Osteoblast (primary cell): ENCODE measurements around the gene RIBC2. TPM values are rescaled to one million over a fixed set of nuclear protein-coding genes. Genes with fewer than 3 reads are reported as not detected.
A peak's percentile ranks its signal among the peaks of the same experiment; 100 is the strongest.

ENCODE experiments used
- DNase-seq: peaks from one replicate; pipeline ENCODE4 v3.0.0; 2011; ENCODE audit warnings: low spot score, mixed read lengths; ENCODE audit not compliant: insufficient read length; ENCODE audit errors: missing footprints
- H2AFZ ChIP-seq: 2 replicates; pipeline ENCODE4 v1.6.0; 2011; ENCODE audit warnings: mild to moderate bottlenecking, low read length
- H3K27ac ChIP-seq: 2 replicates; pipeline ENCODE4 v1.5.1; 2011; ENCODE audit warnings: mild to moderate bottlenecking, low read depth, low read length, moderate library complexity
- H3K27me3 ChIP-seq: 2 replicates; pipeline ENCODE4 v1.6.0; 2012; ENCODE audit warnings: mild to moderate bottlenecking, control low read depth, inconsistent platforms, low read length, moderate library complexity; ENCODE audit not compliant: insufficient read depth
- H3K36me3 ChIP-seq: 2 replicates; pipeline ENCODE4 v1.5.1; 2011; ENCODE audit warnings: mild to moderate bottlenecking, low read length, control low read depth, moderate library complexity; ENCODE audit not compliant: insufficient read depth
- H3K4me1 ChIP-seq: 2 replicates; pipeline ENCODE4 v1.5.1; 2011; ENCODE audit warnings: mild to moderate bottlenecking, low read length, control low read depth, moderate library complexity; ENCODE audit not compliant: insufficient read depth
- H3K4me2 ChIP-seq: 2 replicates; pipeline ENCODE4 v1.6.0; 2011; ENCODE audit warnings: mild to moderate bottlenecking, low read length; ENCODE audit not compliant: insufficient read depth
- H3K4me3 ChIP-seq: fragments of 200-600 bp; sonication (generic); 3 replicates; pipeline ENCODE4 v1.5.1; 2012; ENCODE audit warnings: mild to moderate bottlenecking, low read length, inconsistent platforms; ENCODE audit not compliant: insufficient read depth
- H3K79me2 ChIP-seq: 2 replicates; pipeline ENCODE4 v1.6.0; 2012; ENCODE audit warnings: mild to moderate bottlenecking, low read length, control low read depth, inconsistent platforms; ENCODE audit not compliant: insufficient read depth
- H3K9me3 ChIP-seq: 2 replicates; pipeline ENCODE4 v1.5.1; 2011; ENCODE audit warnings: low read depth, low read length, control low read depth
- H4K20me1 ChIP-seq: 2 replicates; pipeline ENCODE4 v1.6.0; 2012; ENCODE audit warnings: mild to moderate bottlenecking, low read length, control low read depth; ENCODE audit not compliant: insufficient read depth
- total RNA-seq: library from RNA; depleted of rRNA; stranded (reverse); fragments of >200 nt; gene quantifications from 2 replicates; pipeline ENCODE4 v1.2.3, GENCODE V29; 2012
- TF ChIP-seq, protein P1 (sequence below): IDR thresholded peaks from 2 replicates; pipeline ENCODE4 v1.5.1; 2011; ENCODE audit warnings: mild to moderate bottlenecking, low read depth, low read length, moderate library complexity; ENCODE audit errors: extremely low read depth

RIBC2 gene
- total RNA-seq, 1 donor, result not detected

DNA sequence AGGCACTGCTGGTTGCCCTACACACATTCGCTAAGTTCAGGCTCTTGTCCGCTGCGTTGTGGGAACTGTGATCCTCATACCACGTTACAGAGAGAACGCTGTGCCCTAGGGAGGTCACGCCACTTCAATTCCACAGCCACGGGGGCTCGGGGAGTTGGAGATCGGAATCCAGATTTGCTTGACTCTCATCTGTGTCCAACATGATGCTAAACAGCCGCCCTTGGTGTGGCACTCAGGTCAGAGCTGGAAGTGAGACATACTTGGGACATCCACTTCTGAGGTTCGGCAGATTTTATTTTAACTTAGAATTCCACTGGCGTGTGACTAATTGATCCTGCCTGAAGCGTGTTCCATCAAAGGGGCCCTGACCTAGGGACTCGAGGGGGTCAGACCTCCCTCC is 41.7 kb downstream of the RIBC2 start:
- Histone ChIP-seq H4K20me1 (no peaks in the 10 kb centered on the region), H3K27me3 (no peaks in the 10 kb centered on the region), H3K36me3 (no peaks in the 10 kb centered on the region), H3K27ac (no peak overlapping the region), H3K4me1 (peaks cover 29% of the 10 kb centered on the region), H3K4me2 (no peak overlapping the region), H3K9me3 (no peaks in the 10 kb centered on the region), H2AFZ (no peak overlapping the region), H3K4me3 (no peak overlapping the region), H3K79me2 (no peaks in the 10 kb centered on the region)
- TF ChIP-seq, protein P1, sequence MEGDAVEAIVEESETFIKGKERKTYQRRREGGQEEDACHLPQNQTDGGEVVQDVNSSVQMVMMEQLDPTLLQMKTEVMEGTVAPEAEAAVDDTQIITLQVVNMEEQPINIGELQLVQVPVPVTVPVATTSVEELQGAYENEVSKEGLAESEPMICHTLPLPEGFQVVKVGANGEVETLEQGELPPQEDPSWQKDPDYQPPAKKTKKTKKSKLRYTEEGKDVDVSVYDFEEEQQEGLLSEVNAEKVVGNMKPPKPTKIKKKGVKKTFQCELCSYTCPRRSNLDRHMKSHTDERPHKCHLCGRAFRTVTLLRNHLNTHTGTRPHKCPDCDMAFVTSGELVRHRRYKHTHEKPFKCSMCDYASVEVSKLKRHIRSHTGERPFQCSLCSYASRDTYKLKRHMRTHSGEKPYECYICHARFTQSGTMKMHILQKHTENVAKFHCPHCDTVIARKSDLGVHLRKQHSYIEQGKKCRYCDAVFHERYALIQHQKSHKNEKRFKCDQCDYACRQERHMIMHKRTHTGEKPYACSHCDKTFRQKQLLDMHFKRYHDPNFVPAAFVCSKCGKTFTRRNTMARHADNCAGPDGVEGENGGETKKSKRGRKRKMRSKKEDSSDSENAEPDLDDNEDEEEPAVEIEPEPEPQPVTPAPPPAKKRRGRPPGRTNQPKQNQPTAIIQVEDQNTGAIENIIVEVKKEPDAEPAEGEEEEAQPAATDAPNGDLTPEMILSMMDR, result no peak
- DNase-seq, result peak; percentile 54

DNA sequence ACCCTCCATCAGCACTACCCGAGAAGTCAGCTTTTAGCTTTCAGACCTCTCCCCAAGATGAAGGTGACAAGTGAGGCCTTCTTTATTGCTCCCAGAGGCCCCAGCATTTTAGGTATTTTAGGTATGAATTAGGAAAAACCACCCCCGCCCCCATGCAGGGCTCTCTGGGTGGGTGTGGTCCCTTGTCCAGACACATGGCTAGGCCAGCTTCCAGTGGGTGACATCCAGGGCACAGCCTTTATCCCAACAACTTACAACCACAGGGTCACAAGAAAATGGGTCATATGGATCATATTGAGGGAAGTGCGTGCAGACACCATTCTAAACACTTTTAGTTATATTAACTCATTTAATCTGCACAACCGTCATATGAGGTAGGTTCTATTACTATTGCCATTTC is 42.1 kb downstream of the RIBC2 start:
- DNase-seq, result no peak
- TF ChIP-seq, protein P1, result no peak
- Histone ChIP-seq H3K4me3 (no peak overlapping the region), H2AFZ (no peak overlapping the region), H3K9me3 (no peaks in the 10 kb centered on the region), H3K4me2 (no peak overlapping the region), H3K79me2 (no peaks in the 10 kb centered on the region), H3K27me3 (no peaks in the 10 kb centered on the region), H3K27ac (no peak overlapping the region), H4K20me1 (no peaks in the 10 kb centered on the region), H3K36me3 (no peaks in the 10 kb centered on the region), H3K4me1 (peaks cover 25% of the 10 kb centered on the region)

DNA sequence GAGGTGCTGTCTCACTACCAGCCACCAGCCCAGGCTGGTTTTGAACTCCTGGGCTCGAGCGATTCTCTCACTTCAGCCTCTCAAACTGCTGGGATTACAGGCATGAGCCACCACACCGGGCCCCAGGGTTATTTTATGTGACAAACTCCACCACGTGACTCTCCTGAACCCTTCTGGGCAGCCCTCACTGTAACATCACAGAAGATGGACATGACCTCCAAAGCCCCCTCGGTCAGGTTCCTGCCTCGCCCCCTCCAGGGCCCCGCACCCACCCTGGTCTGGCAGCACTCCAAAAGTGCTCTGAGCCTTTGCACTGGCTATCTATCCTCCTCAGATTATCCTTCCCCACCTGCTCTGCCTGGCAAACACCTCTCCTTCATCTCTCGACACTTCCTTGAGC is 43.3 kb downstream of the RIBC2 start:
- Histone ChIP-seq H3K36me3 (no peaks in the 10 kb centered on the region), H3K9me3 (no peaks in the 10 kb centered on the region), H3K27me3 (no peaks in the 10 kb centered on the region), H3K79me2 (no peaks in the 10 kb centered on the region), H3K4me3 (no peak overlapping the region), H3K4me1 (peaks cover 13% of the 10 kb centered on the region), H2AFZ (no peak overlapping the region), H3K27ac (no peak overlapping the region), H3K4me2 (no peak overlapping the region), H4K20me1 (no peaks in the 10 kb centered on the region)
- DNase-seq, result no peak
- TF ChIP-seq, protein P1, result no peak

DNA sequence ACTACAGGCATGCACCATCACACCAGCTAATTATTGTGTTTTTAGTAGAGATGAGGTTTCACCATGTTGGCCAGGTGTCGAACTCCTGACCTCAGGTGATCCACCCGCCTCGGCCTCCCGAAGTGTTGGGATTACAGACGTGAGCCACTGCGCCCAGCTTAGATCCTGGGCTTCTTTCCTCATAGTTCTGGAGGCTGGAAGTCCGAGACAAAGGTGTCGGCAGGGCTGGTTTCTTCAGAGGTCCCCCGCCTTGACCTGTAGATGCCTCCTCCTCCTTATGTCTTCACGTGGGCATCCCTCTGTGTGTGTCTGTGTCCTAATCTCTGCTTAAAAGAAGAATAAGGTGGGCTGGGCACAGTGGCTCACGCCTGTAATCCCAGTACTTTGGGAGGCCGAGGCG is 45.0 kb downstream of the RIBC2 start:
- no peaks in the 10 kb centered on the region for H3K36me3 ChIP-seq
- TF ChIP-seq, protein P1, result no peak

More for the DNA sequence above, 45.0 kb downstream of the RIBC2 start:
- peak; percentile 14 for DNase-seq
- Histone ChIP-seq H3K27me3 (no peaks in the 10 kb centered on the region), H3K27ac (no peak overlapping the region), H3K4me3 (no peak overlapping the region), H3K4me2 (no peak overlapping the region), H3K9me3 (no peaks in the 10 kb centered on the region), H4K20me1 (no peaks in the 10 kb centered on the region), H2AFZ (no peak overlapping the region), H3K79me2 (no peaks in the 10 kb centered on the region), H3K4me1 (no peaks in the 10 kb centered on the region)
